ENCODE results near the gene AP1M1.

The AP1M1 gene

GRCh38 chr19:16193466-16193865 lies 4.2 kb upstream of the AP1M1 start:
- Histone ChIP-seq H3K36me3 (ENCODE audit: control insufficient read depth in 2 of 2, insufficient read depth in 1 of 2, low read length in 2 of 2) (peaks cover 19 to 47% of the 10 kb centered on the region in 2 experiments), H3K27ac (ENCODE audit: extremely low read depth, low read depth, low read length) (no peak overlapping the region), H3K9me3 (ENCODE audit: control insufficient read depth, insufficient read depth, low read depth, low read length) (no peaks in the 10 kb centered on the region), H3K4me3 (ENCODE audit: low read depth, low read length) (no peak overlapping the region), H3K4me1 (ENCODE audit: control insufficient read depth, insufficient read depth, low read length) (no peaks in the 10 kb centered on the region; the same call in 1 of the 2 replicates)
- ChIA-PET POLR2A (interaction anchor here (1.3 kb wide), 1 partner anchor 8 kb away, joined by 5 read pairs; no protein-coding TSS in a partner anchor), CTCF (interaction anchor here (0.7 to 1.0 kb wide), 2 partner anchors 7 to 193 kb away, joined by 3 to 6 read pairs; no protein-coding TSS in a partner anchor)
- TF ChIP-seq TRIM28 (IDR thresholded peaks at IDR 0.05; ENCODE audit: borderline replicate concordance, low read length) = no peak
- peak; percentile 35; the same call in 1 of the 2 replicates for TF ChIP-seq ZBTB17 (tag by site-specific recombination; IDR thresholded peaks at IDR 0.05)

GRCh38 chr19:16197188-16197621 lies 506 bp upstream of the AP1M1 start:
- Histone ChIP-seq H3K4me3 (ENCODE audit: low read depth, low read length) (peak overlapping the region; percentile 78), H3K4me1 (ENCODE audit: control insufficient read depth, insufficient read depth, low read length) (peaks cover 5% of the 10 kb centered on the region; the same call in 1 of the 2 replicates), H3K9me3 (ENCODE audit: control insufficient read depth, insufficient read depth, low read depth, low read length) (no peaks in the 10 kb centered on the region), H3K36me3 (ENCODE audit: control insufficient read depth in 2 of 2, insufficient read depth in 1 of 2, low read length in 2 of 2) (peaks cover 5 to 34% of the 10 kb centered on the region in 2 experiments), H3K27ac (ENCODE audit: extremely low read depth, low read depth, low read length) (peak overlapping the region; percentile 53)
- CTCF ChIA-PET = interaction anchor here (0.6 to 2.1 kb wide), 3 partner anchors 12 to 86 kb away, joined by 3 to 6 read pairs (median 5); partner anchors contain the start of gene FAM32A
- POLR2A ChIA-PET = interaction anchor here (0.7 to 1.4 kb wide), 5 partner anchors 9 to 156 kb away, joined by 3 to 27 read pairs (median 4); partner anchors contain the start of gene FAM32A
- peak; percentile 80; the same call in 1 of the 2 replicates for TF ChIP-seq SCRT1 (tag by site-specific recombination; IDR thresholded peaks at IDR 0.05; ENCODE audit: borderline replicate concordance)
- TF ChIP-seq ZNF23 (tag by site-specific recombination; IDR thresholded peaks at IDR 0.05; ENCODE audit: borderline replicate concordance) = no peak
- TF ChIP-seq ZNF660 (tag by site-specific recombination; IDR thresholded peaks at IDR 0.05) = peak; percentile 85; the same call in 1 of the 2 replicates
- peak; percentile 69 for TF ChIP-seq SP7 (tag by site-specific recombination; IDR thresholded peaks at IDR 0.05)
- peak; percentile 13; the same call in 1 of the 2 replicates for TF ChIP-seq ZFP69B (tag by site-specific recombination; IDR thresholded peaks at IDR 0.05)
- TF ChIP-seq FEZF1 (tag by site-specific recombination; IDR thresholded peaks at IDR 0.05) = 0 out of 2 replicates have a peak, but pooled peaks have one; percentile 46
- peak; percentile 60 for TF ChIP-seq INSM2 (tag by site-specific recombination; IDR thresholded peaks at IDR 0.05)
- 0 out of 2 replicates have a peak, but pooled peaks have one; percentile 45 for TF ChIP-seq ZBTB20 (tag by site-specific recombination; IDR thresholded peaks at IDR 0.05)
- no peak for TF ChIP-seq ZNF548 (tag by site-specific recombination; IDR thresholded peaks at IDR 0.05)
- TF ChIP-seq ZNF513 (tag by site-specific recombination; IDR thresholded peaks at IDR 0.05) = 0 out of 2 replicates have a peak, but pooled peaks have one; percentile 27
- peak; percentile 31; the same call in 1 of the 2 replicates for TF ChIP-seq ZSCAN4 (tag by site-specific recombination; IDR thresholded peaks at IDR 0.05)
- no peak for TF ChIP-seq ZNF561 (tag by site-specific recombination; IDR thresholded peaks at IDR 0.05; ENCODE audit: borderline replicate concordance)
- peak; percentile 21; the same call in 1 of the 2 replicates for TF ChIP-seq OSR2 (tag by site-specific recombination; IDR thresholded peaks at IDR 0.05)
- TF ChIP-seq ZNF639 (tag by site-specific recombination; IDR thresholded peaks at IDR 0.05) = 0 out of 2 replicates have a peak, but pooled peaks have one; percentile 26
- no peak for TF ChIP-seq ZNF692 (tag by site-specific recombination; IDR thresholded peaks at IDR 0.05)
- TF ChIP-seq ZNF24 (tag by site-specific recombination; IDR thresholded peaks at IDR 0.05) = 0 out of 2 replicates have a peak, but pooled peaks have one; percentile 20
- TF ChIP-seq TSHZ1 (tag by site-specific recombination; IDR thresholded peaks at IDR 0.05; ENCODE audit: borderline replicate concordance) = peak; percentile 69; the same call in 1 of the 2 replicates
- TF ChIP-seq ZBTB1 (tag by site-specific recombination; IDR thresholded peaks at IDR 0.05) = peak; percentile 72; the same call in 1 of the 2 replicates

All from HEK293 (cell line).